Prostate gland (tissue), 2 donors: ENCODE results near the gene TSPAN10.

ENCODE experiments used
- POLR2AphosphoS5 ChIP-seq: sonication (generic); formaldehyde crosslinking; IDR thresholded peaks from one replicate; pipeline ENCODE4 v1.6.1; 2017; ENCODE audit warnings: antibody characterized with exemption
- TF ChIP-seq, protein P1 (sequence below), 4 experiments: fragments of 200-600 bp in 2 of 4; fragments of 450-650 bp in 2 of 4; sonication (generic) in 2 of 4; IDR thresholded peaks; 1 replicate in 3 of 4; 2 replicates in 1 of 4; pipeline ENCODE4 v1.5.1; 2016 to 2019; ENCODE audit warnings: antibody characterized with exemption in 4 of 4, mild to moderate bottlenecking in 2 of 4, moderate library complexity in 2 of 4

DNA sequence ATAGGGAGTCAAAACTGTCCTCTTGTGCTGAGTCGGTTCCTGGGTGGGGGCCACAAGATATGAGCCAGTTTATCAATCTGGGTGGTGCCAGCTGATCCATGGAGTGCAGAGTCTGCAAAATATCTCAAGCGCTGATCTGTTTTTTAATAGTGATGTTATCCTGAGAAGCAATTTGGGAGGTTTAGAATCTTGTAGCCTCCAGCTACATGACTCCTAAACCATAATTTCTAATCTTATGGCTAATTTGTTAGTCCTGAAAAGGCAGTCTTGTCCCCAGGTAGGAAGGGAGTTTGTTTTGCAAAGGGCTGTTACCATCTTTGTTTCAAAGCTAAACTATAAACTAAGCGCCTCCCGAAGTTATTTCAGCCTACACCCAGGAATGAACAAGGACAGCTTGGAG lies 1.7 kb downstream of the TSPAN10 start:
- TF ChIP-seq, protein P1, sequence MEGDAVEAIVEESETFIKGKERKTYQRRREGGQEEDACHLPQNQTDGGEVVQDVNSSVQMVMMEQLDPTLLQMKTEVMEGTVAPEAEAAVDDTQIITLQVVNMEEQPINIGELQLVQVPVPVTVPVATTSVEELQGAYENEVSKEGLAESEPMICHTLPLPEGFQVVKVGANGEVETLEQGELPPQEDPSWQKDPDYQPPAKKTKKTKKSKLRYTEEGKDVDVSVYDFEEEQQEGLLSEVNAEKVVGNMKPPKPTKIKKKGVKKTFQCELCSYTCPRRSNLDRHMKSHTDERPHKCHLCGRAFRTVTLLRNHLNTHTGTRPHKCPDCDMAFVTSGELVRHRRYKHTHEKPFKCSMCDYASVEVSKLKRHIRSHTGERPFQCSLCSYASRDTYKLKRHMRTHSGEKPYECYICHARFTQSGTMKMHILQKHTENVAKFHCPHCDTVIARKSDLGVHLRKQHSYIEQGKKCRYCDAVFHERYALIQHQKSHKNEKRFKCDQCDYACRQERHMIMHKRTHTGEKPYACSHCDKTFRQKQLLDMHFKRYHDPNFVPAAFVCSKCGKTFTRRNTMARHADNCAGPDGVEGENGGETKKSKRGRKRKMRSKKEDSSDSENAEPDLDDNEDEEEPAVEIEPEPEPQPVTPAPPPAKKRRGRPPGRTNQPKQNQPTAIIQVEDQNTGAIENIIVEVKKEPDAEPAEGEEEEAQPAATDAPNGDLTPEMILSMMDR (IDR thresholded peaks at IDR 0.05) = no peak
- TF ChIP-seq POLR2AphosphoS5 = no peak
